B cell (primary cell): ENCODE results near the gene RAB10. TPM values are rescaled to one million over a fixed set of nuclear protein-coding genes. Genes with fewer than 3 reads are reported as not detected.

ENCODE experiments used
- ATAC-seq: fragments of 200-7000 bp; cut with Tn5 transposase; one replicate; pipeline ENCODE4 v1.10.0; 2021; ENCODE audit warnings: low read depth, mild to moderate bottlenecking, moderate number of reproducible peaks, moderate library complexity
- CTCF ChIA-PET: fragments of 350-600 bp; sonication (Branson Sonifier 250); formaldehyde crosslinking; loops from one replicate; lab custom pipeline; 2021; ENCODE audit warnings: antibody characterized with exemption, inconsistent platforms; lab: Charles Lee
- POLR2A ChIA-PET: fragments of 350-600 bp; sonication (Branson Sonifier 250); formaldehyde crosslinking; loops from one replicate; lab custom pipeline; 2021; ENCODE audit warnings: antibody characterized with exemption; lab: Charles Lee
- DNase-seq: peaks from one replicate; pipeline ENCODE4 v3.0.0; 2013
- H2AFZ ChIP-seq: 2 replicates; pipeline ENCODE4 v1.6.1; 2012; ENCODE audit warnings: mild to moderate bottlenecking, low read depth, low read length; ENCODE audit not compliant: insufficient read depth, poor library complexity, severe bottlenecking
- H3K27ac ChIP-seq, 2 donors: 1 replicate in 1 of 2; 2 replicates in 1 of 2; pipeline ENCODE4 v1.5.1; 2012 to 2013; ENCODE audit warnings: low read length in 2 of 2, mild to moderate bottlenecking in 2 of 2, moderate library complexity in 1 of 2
- H3K27me3 ChIP-seq, 4 experiments: fragments of 200-600 bp in 1 of 4; sonication (generic) in 1 of 4; replicated peaks in 1 of 4; 1 replicate in 2 of 4; 2 replicates in 2 of 4; pipeline versions ENCODE4 v1.6.1 to v1.7.0; 2013 to 2016; ENCODE audit warnings: low read length in 3 of 4, mild to moderate bottlenecking in 2 of 4, mixed read lengths in 1 of 4, moderate library complexity in 1 of 4; ENCODE audit not compliant: insufficient read depth in 4 of 4, control insufficient read depth in 3 of 4; ENCODE audit errors: control extremely low read depth in 1 of 4
- H3K36me3 ChIP-seq, 2 experiments: replicated peaks in 1 of 2; 1 replicate in 1 of 2; 2 replicates in 1 of 2; pipeline versions ENCODE4 v1.6.1 to v1.7.1; 2013; ENCODE audit warnings: low read length in 1 of 2; ENCODE audit not compliant: insufficient read depth in 2 of 2, control insufficient read depth in 1 of 2; ENCODE audit errors: control extremely low read depth in 1 of 2, extremely low read depth in 1 of 2
- H3K4me1 ChIP-seq, 2 donors: fragments of 200-600 bp in 1 of 2; sonication (generic) in 1 of 2; 1 replicate in 1 of 2; 2 replicates in 1 of 2; pipeline versions ENCODE4 v1.5.1 to v1.6.1; 2013 to 2017; ENCODE audit warnings: low read length in 2 of 2; ENCODE audit not compliant: control insufficient read depth in 2 of 2, insufficient read depth in 2 of 2
- H3K4me2 ChIP-seq: replicated peaks from 2 replicates; pipeline ENCODE3; 2012; ENCODE audit warnings: mild to moderate bottlenecking, low read depth, low read length; ENCODE audit not compliant: poor library complexity, severe bottlenecking
- H3K4me3 ChIP-seq, 5 experiments: fragments of 200-600 bp in 1 of 5; sonication (generic) in 1 of 5; 1 replicate in 3 of 5; 2 replicates in 2 of 5; pipeline versions ENCODE4 v1.5.1 to v1.7.0; 2011 to 2016; ENCODE audit warnings: low read length in 4 of 5, mild to moderate bottlenecking in 4 of 5, low read depth in 2 of 5, control low read depth in 1 of 5, moderate library complexity in 1 of 5; ENCODE audit not compliant: insufficient read depth in 1 of 5; ENCODE audit errors: control extremely low read depth in 1 of 5, extremely low read depth in 1 of 5
- H3K79me2 ChIP-seq: fragments of 200-600 bp; sonication (generic); one replicate; pipeline ENCODE4 v1.6.0; 2016; ENCODE audit warnings: low read length; ENCODE audit not compliant: control insufficient read depth, insufficient read depth
- H3K9ac ChIP-seq: fragments of 200-600 bp; sonication (generic); 2 replicates; pipeline ENCODE4 v1.6.1; 2017; ENCODE audit warnings: mild to moderate bottlenecking, low read length, moderate library complexity
- H3K9me3 ChIP-seq, 3 donors: one replicate each; pipeline versions ENCODE4 v1.6.1 to v1.7.1; 2013; ENCODE audit warnings: low read length in 2 of 3; ENCODE audit not compliant: control insufficient read depth in 2 of 3, insufficient read depth in 1 of 3; ENCODE audit errors: control extremely low read depth in 1 of 3
- H4K20me1 ChIP-seq: 2 replicates; pipeline ENCODE4 v1.6.0; 2012; ENCODE audit warnings: mild to moderate bottlenecking, low read length; ENCODE audit not compliant: insufficient read depth, control insufficient read depth, poor library complexity, severe bottlenecking
- H3K27ac Mint-ChIP-seq: one replicate; pipeline ENCODE4 v1.8.0; 2021; ENCODE audit warnings: mixed read lengths
- H3K27me3 Mint-ChIP-seq: one replicate; pipeline ENCODE4 v1.8.0; 2021; ENCODE audit warnings: mixed read lengths
- H3K4me1 Mint-ChIP-seq: one replicate; pipeline ENCODE4 v1.8.0; 2021; ENCODE audit warnings: mixed read lengths
- H3K4me3 Mint-ChIP-seq: one replicate; pipeline ENCODE4 v1.8.0; 2021; ENCODE audit warnings: mixed read lengths
- H3K9me3 Mint-ChIP-seq: one replicate; pipeline ENCODE4 v1.8.0; 2022; ENCODE audit warnings: mixed read lengths; ENCODE audit not compliant: insufficient read depth
- CTCF ChIP-seq: fragments of 200-600 bp; IDR thresholded peaks from one replicate; pipeline ENCODE4 v1.8.0; 2022; ENCODE audit warnings: antibody characterized with exemption, mild to moderate bottlenecking
- EZH2 ChIP-seq: IDR thresholded peaks from 2 replicates; pipeline ENCODE4 v1.6.1; 2012; ENCODE audit warnings: borderline replicate concordance, low read depth, mild to moderate bottlenecking, moderate library complexity, low read length; ENCODE audit not compliant: insufficient read depth, poor library complexity, severe bottlenecking
- WGBS: methylation state at CpG from one replicate; pipeline ENCODE4 v1.1.5; 2013; ENCODE audit warnings: missing lambda C conversion rate; ENCODE audit not compliant: insufficient coverage; 5-methylcytosine and 5-hydroxymethylcytosine counted together
- intact Hi-C: fragments of 100-400 bp; cut with micrococcal nuclease; formaldehyde crosslinking; loops from one replicate; pipeline ENCODE4 v1.10.0; 2022
- polyA plus RNA-seq: library from polyadenylated mRNA; depleted of rRNA; stranded (reverse); fragments of >200 nt; gene quantifications from 2 replicates; pipeline ENCODE4 v1.2.3, GENCODE V29; 2012
- total RNA-seq, 2 donors: library from RNA; stranded (reverse); fragments of 120-200 nt in 1 of 2; gene quantifications; 1 replicate in 1 of 2; 2 replicates in 1 of 2; pipeline versions ENCODE4 v1.2.3 to v1.2.4, GENCODE V29; 2013 to 2022

RAB10 gene
- total and polyA plus RNA-seq, 2 donors (not counting 1 experiment from before 2014, with no cell fraction given), result 21.7 to 66.7 TPM

DNA sequence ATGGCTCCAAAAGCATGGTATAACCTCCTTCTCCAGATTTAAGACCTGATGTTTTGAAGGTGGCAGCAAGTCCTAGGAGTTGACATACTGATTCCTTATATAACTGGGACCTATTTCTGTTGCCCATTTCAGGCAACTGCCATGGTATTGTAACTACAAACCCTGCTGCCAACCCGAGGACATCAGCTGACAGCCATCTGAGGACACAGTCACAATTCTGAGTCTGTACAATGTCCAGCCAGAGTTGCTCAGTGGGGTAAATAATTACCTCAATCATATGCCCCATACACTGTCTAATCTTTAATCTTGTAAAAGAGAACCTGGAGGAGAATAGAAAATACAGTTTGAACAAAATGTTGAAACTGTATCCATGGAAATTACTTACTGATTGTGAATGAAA lies 130.3 kb downstream of the RAB10 start:
- Histone ChIP-seq H3K4me3 (no peak overlapping the region), H3K36me3 (no peaks in the 10 kb centered on the region), H3K27me3 (no peaks in the 10 kb centered on the region), H3K9me3 (no peaks in the 10 kb centered on the region), H2AFZ (no peak overlapping the region), H3K27ac (no peak overlapping the region), H3K4me2 (no peak overlapping the region), H3K9ac (no peak overlapping the region), H3K79me2 (no peaks in the 10 kb centered on the region), H3K4me1 (no peaks in the 10 kb centered on the region), H4K20me1 (no peaks in the 10 kb centered on the region)
- no CpG with 5 or more reads among the region's 1 CpG for WGBS
- intact Hi-C loops, result no loop called here
- POLR2A ChIA-PET, result no interaction called here
- TF ChIP-seq CTCF, result no peak
- no peak for TF ChIP-seq EZH2
- no peak overlapping the region for H3K27ac Mint-ChIP-seq
- DNase-seq (no peak), ATAC-seq (no peak)
- no peaks in the 10 kb centered on the region for H3K27me3 Mint-ChIP-seq
- H3K4me3 Mint-ChIP-seq, result no peak overlapping the region
- H3K9me3 Mint-ChIP-seq, result no peaks in the 10 kb centered on the region
- CTCF ChIA-PET, result no interaction called here
- no peaks in the 10 kb centered on the region for H3K4me1 Mint-ChIP-seq

DNA sequence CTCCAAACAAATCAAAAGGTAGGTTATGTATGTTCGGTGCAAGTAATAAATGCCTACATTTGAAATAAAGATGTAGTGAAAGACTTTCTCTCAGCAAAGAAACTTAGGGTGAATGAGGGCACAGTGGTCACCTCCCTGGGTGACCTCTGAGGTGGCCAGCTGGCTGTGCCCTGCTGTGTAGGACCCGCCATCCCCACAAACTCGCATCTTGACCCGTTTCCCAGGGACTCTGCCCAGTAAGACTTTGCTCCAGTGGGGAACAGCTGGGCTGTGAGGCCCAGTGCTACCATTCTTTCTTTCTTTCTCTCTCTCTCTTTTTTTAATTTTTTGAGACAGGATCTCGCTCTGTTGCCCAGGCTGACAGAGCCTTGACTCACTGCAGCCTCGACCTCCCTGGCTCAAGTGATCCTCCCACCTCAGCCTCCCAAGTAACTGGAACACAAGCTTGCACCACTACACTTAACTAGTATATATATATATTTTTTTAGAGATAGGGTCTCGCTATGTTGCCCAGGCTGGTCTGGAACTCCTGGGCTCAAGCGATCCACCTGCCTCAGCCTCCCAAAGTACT lies 130.8 kb downstream of the RAB10 start:
- Histone ChIP-seq H3K27me3 (no peaks in the 10 kb centered on the region), H3K9me3 (no peaks in the 10 kb centered on the region), H2AFZ (no peak overlapping the region), H3K27ac (no peak overlapping the region), H3K4me2 (no peak overlapping the region), H3K79me2 (no peaks in the 10 kb centered on the region), H3K4me1 (no peaks in the 10 kb centered on the region), H3K9ac (no peak overlapping the region), H3K4me3 (no peak overlapping the region), H3K36me3 (no peaks in the 10 kb centered on the region), H4K20me1 (no peaks in the 10 kb centered on the region)
- WGBS, result 92% methylated on average over 5 of the region's 8 CpGs
- no peak for ATAC-seq
- no peaks in the 10 kb centered on the region for H3K9me3 Mint-ChIP-seq
- peaks cover 4% of the 10 kb centered on the region for H3K27me3 Mint-ChIP-seq
- TF ChIP-seq EZH2 (no peak), CTCF (no peak)
- no peak overlapping the region for H3K4me3 Mint-ChIP-seq
- CTCF ChIA-PET, result interaction anchor here (0.7 to 1.3 kb wide), 2 partner anchors 77 to 369 kb away, joined by 3 to 5 read pairs; no protein-coding TSS in a partner anchor
- POLR2A ChIA-PET, result no interaction called here
- H3K4me1 Mint-ChIP-seq, result no peaks in the 10 kb centered on the region
- DNase-seq, result no peak
- intact Hi-C loops, result no loop called here
- H3K27ac Mint-ChIP-seq, result no peak overlapping the region
